ENCODE data around the gene AP1B1. TPM values are rescaled to one million over a fixed set of nuclear protein-coding genes. Genes with fewer than 3 reads are reported as not detected.

AP1B1 gene
- total and polyA plus RNA-seq, 2 of the 8 experiments (the other 6 are each of a cell fraction or from before 2014, with no cell fraction given) = 64.2 to 86.8 TPM

- TF ChIP-seq CTBP2 (IDR thresholded peaks at IDR 0.05; ENCODE audit: borderline replicate concordance, insufficient read depth, insufficient read length, low read length) (no peak), PHF8 (conservative IDR thresholded peaks at IDR 0.05; ENCODE audit: low read depth, low read length) (no peak), POLR2A (IDR thresholded peaks at IDR 0.05; ENCODE audit: control extremely low read depth in 1 of 2, low read depth in 2 of 2, low read length in 2 of 2) (no peak), BCL11A (IDR thresholded peaks at IDR 0.05; ENCODE audit: low read depth in 2 of 2, low read length in 2 of 2) (no peak), GTF2F1 (IDR thresholded peaks at IDR 0.05; ENCODE audit: borderline replicate concordance, low read depth, low read length) (no peak)
- TF ChIP-seq, protein P1, sequence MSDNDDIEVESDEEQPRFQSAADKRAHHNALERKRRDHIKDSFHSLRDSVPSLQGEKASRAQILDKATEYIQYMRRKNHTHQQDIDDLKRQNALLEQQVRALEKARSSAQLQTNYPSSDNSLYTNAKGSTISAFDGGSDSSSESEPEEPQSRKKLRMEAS (IDR thresholded peaks at IDR 0.05) = no peak
These were observed 82.6 kb downstream of the AP1B1 start (continued) for GRCh38 chr22:29305836-29306174.

Measured in H1 (cell line).